GM19025 (cell line): Measurements from ENCODE around the gene NPLOC4.
A peak's percentile ranks its signal among the peaks of the same experiment; 100 is the strongest.

Source experiments
- ATAC-seq: cut with Tn5 transposase; IDR thresholded peaks from one replicate; pipeline ENCODE4 v1.9.1; 2021; ENCODE audit warnings: mild to moderate bottlenecking, low read depth, moderate library complexity; ENCODE audit not compliant: unreplicated experiment

Gene NPLOC4

GRCh38 chr17:81569986-81570514 lies 66.9 kb downstream of the NPLOC4 start:
- no peak for ATAC-seq

- ATAC-seq, result no peak
Measured at GRCh38 chr17:81568416-81568815, 68.5 kb downstream of the NPLOC4 start.

- no peak for ATAC-seq
Measured at GRCh38 chr17:81567191-81567590, 69.7 kb downstream of the NPLOC4 start.

- no peak for ATAC-seq
Measured at GRCh38 chr17:81566461-81567126, 70.3 kb downstream of the NPLOC4 start.

DNA sequence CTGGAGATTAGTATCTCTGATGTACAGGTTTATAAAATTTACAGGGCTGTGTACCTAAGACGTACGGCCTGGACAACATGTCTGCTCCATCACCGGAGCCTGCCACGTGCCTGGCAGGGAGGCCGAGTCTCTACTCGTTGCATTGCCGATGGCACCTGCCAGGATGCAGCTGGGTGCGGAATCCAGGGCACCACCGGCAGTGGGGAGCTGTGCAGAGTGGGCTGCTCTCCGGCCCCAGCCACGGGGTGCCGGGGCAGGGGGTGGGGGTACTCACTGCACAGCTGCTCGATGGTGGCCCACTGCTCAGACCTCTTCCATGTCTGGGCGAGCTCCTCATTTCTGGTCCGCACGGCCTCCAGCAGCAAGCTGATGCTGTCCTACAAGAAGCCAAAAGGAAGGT lies 71.7 kb downstream of the NPLOC4 start:
- no peak for ATAC-seq

DNA sequence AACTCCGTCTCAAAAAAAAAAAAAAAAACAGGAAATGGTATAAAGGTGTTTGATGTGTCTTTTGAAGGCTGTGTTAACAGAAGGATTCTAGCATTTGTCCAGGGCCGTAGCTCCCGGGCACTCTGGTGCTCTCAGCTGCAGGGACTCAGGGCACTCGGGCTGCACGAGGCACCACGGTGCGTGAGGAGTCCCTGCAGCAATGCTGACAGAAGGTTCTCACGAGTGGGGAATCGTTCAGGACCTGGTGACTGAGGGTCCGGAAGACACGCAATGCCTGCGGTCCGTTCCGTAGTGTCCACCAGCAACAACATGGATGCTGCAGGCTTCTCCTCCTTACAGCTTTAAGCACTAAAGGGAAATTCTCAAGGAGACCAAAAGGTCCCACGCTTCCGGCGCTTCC lies 72.1 kb downstream of the NPLOC4 start:
- ATAC-seq, result no peak

DNA sequence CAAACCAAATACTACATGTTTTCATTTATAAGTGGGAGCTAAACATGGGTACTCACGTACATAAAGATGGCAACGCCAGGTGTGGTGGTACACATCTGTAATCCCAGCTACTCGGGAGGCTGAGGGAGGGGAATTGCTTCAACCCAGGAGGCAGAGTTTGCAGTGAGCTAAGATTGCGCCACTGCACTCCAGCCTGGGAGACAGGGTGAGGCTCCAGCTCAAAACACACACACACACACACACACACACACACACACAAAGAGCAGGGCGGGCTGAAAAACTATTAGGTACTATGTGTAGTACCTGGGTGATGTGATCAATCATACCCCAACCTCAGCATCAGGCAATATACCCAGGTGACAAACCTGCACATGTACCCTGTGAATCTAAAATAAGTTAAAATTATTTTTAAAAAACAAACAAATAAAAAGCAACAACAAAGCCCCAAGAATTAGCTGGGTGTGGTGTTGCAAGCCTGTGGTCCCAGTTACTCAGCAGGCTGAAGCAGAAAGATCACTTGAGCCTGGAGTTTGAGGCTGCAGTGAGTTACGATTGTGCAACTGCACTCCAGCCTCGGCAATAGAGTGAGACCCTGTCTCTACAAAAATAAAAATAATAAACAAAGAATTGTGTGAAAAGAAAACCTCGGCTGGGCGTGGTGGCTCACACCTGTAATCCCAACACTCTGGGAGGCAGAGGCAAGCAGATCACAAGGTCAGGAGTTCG lies 72.9 kb downstream of the NPLOC4 start:
- ATAC-seq, result no peak

DNA sequence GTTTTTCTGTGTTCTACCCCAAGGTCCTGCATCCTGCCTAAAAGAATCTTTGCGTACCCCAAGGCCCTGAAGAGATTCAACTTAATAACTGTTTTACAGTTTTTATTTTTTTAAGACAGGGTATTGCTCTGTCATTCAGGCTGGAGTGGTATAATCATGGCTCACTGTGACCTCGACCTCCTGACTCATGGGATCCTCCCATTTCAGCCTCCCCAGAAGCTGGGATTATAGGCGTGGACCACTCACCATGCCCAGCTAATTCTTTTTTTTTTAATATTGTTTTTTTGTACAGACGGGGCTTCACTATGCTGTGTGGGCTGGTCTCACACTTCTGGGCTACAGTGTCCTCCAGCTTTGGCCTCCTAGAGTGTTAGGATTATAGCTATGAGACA lies 75.4 kb downstream of the NPLOC4 start:
- ATAC-seq, result no peak

DNA sequence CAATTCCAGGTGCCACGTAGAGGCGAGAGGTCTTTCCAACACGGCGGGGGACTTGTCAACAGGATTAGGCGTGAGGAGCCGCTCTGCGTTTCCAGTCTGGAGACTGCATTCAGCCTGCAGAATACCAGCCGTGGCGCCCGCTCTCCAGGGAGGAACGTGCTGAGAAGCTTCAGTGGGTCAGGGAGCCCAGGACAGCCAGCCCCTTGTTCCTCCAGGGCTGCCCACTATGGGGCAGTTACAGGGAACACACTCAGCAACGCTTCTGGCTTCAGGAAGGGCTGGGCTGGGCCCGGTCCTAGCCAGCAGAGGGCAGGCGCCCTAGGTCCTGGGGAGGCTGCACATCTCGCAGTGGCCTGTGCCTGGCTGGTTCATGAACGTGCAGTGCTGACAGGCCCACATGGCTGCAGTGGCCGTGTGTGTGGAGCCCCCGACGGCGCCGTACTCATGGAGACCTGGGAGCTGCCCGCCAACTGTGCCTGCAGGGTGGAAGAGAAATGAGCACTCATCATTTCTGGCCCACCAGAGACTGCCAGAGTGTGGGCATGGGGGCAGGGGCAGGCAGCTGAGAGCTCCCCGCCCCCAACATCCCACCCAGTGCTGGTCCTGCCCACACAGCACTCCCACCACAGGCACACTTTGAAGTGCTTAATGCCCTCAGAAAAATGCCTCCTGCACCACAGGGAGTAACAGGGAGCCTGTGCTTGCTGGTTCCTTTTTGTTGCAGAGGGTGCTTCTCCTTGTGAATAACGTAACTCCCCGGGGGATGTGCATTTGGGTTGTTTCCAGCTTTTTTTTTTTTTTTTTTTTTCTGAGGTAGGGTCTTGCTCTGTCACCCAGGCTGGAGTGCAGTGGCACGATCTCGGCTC lies 77.7 kb downstream of the NPLOC4 start:
- ATAC-seq, result no peak

DNA sequence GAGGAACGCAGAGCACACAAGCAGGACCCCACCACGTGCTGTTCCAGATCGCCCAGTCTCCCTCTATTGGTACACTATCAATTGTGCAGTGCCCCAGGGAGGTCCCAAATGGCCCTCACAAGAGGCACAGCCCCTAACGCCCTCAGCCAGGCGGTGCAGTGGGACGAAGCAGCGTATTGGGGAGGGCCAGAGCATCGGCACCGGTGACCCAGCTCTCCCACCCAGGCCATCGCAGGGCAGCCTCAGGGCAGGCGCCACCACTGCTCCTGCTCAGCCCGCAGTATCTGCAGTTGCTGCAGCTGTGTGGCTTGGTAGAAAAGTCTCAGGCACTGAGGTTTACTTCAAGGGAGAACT lies 78.8 kb downstream of the NPLOC4 start:
- no peak for ATAC-seq

- no peak for ATAC-seq
Measured at GRCh38 chr17:81557276-81558114, 79.4 kb downstream of the NPLOC4 start.

DNA sequence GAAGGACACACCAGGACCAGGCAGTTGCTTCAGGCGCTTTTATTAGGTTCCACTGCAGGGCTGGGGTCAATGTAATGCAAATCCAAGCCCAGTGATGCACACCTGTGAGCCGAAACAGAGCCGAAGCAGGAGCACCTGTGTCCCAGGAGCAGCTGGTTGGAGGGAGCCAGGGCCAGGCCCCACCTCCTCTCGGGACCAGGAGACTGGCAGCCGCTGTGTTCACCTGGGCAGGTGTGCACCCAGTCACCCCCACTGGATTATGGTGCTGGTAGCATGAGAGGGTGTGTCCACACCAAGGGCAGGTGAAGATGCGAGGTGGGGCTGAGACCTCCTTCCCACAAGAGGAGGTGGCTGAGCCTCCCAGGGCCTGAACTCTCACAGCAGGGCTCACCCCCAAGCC lies 80.0 kb downstream of the NPLOC4 start:
- no peak for ATAC-seq

- no peak for ATAC-seq
Measured at GRCh38 chr17:81556175-81556691, 80.7 kb downstream of the NPLOC4 start.

DNA sequence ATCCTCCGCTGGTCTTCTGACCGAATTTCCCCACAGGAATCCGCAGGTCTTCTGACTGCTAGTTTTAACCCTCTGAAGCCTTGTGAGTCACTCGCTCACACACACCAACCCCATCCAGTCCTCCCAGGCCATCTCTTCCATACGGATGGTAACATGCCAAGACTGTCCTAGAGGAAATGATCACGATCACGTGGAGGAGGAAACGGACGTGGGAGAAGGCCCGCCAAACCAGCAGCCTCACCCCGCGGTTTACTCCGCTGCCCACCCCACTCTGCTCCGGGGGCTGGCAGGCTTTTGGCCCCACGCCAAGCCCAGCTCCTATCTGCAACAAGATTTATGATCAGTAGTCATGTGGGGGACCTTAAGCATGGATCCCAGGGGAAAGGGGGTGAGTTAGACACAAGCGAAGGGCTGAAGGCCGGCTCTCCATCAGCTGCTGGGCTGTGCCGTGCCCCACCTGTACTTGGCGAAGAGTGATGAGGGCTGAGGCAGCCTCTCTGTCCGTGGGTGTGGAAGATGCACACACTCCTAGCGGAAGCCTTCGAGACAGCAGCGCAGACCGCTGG lies 83.2 kb downstream of the NPLOC4 start:
- ATAC-seq, result no peak

DNA sequence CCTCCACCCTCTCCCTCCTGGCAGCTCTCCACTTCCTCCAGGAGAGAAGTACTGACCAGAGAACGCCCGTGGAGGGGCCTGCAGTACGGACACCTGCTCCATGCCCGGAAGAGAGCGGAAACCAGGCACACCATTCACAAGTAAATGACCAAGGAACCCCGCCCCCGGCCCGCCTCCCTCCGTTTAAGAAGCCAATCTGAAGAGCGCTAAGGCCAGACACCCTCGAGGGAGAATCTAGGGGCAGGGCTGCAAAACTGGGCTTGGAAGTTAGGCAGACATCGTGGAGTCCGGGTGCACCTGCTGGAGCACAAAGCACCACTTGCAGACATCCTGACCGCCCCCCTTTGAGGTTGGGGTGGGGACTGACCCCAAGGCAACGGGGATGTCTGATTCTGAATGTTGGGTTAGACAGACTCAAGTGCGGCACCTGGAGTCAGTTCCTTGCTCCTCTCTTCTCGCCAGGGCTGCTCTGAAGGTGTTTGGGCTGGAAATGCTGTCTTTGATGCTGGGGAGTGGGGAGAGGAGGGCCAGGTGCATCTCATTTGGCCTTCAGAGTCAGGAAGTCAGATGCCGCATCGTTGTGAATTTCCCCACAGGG lies 83.8 kb downstream of the NPLOC4 start:
- ATAC-seq, result peak; percentile 33

GRCh38 chr17:81552244-81553017 lies 84.5 kb downstream of the NPLOC4 start, which contains the start of gene FAAP100:
FAAP100 (minus strand) TSS chr17:81552353; CDS start chr17:81552330, 23 bp downstream.
- ATAC-seq, result peak; percentile 47

- peak; percentile 26 for ATAC-seq
Measured at GRCh38 chr17:81551458-81552243, 85.3 kb downstream of the NPLOC4 start.
